Measurements from ENCODE around the gene NUDT19.
A peak's percentile ranks its signal among the peaks of the same experiment; 100 is the strongest.
"Not testable (repeated sequence)": the region's sequence is repeated elsewhere in the genome, so short reads cannot be mapped to it uniquely, and the experiment has no call there.

Gene NUDT19

GRCh38 chr19:32716203-32716602 lies 24.6 kb downstream of the NUDT19 start:
- DNase-seq: not testable (repeated sequence)

GRCh38 chr19:32717496-32717895 lies 25.9 kb downstream of the NUDT19 start:
- DNase-seq: peak in 1 of 2 experiments; percentile 25

GRCh38 chr19:32718286-32718685 lies 26.7 kb downstream of the NUDT19 start:
- no peak for DNase-seq

- no peak for DNase-seq
Observed at GRCh38 chr19:32719611-32720059, 28.0 kb downstream of the NUDT19 start, which contains the start of gene TDRD12. Gene TDRD12, plus strand, starts transcription at chr19:32719767. Its CDS starts 306 bp downstream, at chr19:32720073.

- DNase-seq: no peak
Observed at GRCh38 chr19:32720216-32720935, 28.8 kb downstream of the NUDT19 start.

GRCh38 chr19:32720936-32721250 lies 29.3 kb downstream of the NUDT19 start:
- DNase-seq: no peak

GRCh38 chr19:32735936-32736335 lies 44.3 kb downstream of the NUDT19 start:
- DNase-seq: no peak

GRCh38 chr19:32743021-32743420 lies 51.4 kb downstream of the NUDT19 start:
- no peak for DNase-seq

- no peak for DNase-seq
Observed at GRCh38 chr19:32743447-32743846, 51.8 kb downstream of the NUDT19 start.

GRCh38 chr19:32744555-32745325 lies 53.1 kb downstream of the NUDT19 start:
- DNase-seq: no peak

GRCh38 chr19:32745594-32746251 lies 54.1 kb downstream of the NUDT19 start:
- not testable (repeated sequence) for DNase-seq

GRCh38 chr19:32746631-32747196 lies 55.1 kb downstream of the NUDT19 start:
- DNase-seq: not testable (repeated sequence)

GRCh38 chr19:32748497-32748896 lies 56.9 kb downstream of the NUDT19 start:
- no peak for DNase-seq

GRCh38 chr19:32748948-32749347 lies 57.3 kb downstream of the NUDT19 start:
- no peak for DNase-seq

- no peak for DNase-seq
Observed at GRCh38 chr19:32749361-32749760, 57.7 kb downstream of the NUDT19 start.

GRCh38 chr19:32750441-32751055 lies 58.9 kb downstream of the NUDT19 start:
- no peak for DNase-seq

GRCh38 chr19:32751066-32751465 lies 59.4 kb downstream of the NUDT19 start:
- DNase-seq: no peak

- no peak for DNase-seq
Observed at GRCh38 chr19:32757189-32757588, 65.6 kb downstream of the NUDT19 start.

Data from NCI-H446 (cell line).